Measurements from ENCODE around the gene RDH16.
"Not testable (repeated sequence)": the region's sequence is repeated elsewhere in the genome, so short reads cannot be mapped to it uniquely, and the experiment has no call there.

DNA sequence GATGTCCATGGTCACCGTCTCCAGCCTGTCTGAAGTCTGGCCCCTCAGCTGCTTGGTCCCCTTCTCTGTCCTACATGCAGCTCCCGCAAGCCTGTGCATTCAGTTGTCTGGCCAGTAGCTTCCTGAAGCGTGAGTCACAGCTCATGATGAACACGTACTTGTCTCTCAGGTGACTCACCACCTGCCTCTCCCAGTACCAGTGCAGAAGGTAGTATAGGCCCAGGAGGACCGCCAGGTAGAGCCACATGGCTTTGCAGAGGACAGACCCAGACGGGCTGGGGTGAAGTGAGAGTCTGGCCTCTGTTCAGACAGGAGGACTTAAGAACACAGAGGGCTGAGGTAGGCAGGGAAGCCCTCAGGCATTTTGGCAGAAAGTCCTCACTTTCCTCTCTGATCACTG lies 28.3 kb upstream of the RDH16 start:
- TF ChIP-seq, protein P1, sequence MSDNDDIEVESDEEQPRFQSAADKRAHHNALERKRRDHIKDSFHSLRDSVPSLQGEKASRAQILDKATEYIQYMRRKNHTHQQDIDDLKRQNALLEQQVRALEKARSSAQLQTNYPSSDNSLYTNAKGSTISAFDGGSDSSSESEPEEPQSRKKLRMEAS (IDR thresholded peaks at IDR 0.05), result not testable (repeated sequence)
- TF ChIP-seq, protein P2, sequence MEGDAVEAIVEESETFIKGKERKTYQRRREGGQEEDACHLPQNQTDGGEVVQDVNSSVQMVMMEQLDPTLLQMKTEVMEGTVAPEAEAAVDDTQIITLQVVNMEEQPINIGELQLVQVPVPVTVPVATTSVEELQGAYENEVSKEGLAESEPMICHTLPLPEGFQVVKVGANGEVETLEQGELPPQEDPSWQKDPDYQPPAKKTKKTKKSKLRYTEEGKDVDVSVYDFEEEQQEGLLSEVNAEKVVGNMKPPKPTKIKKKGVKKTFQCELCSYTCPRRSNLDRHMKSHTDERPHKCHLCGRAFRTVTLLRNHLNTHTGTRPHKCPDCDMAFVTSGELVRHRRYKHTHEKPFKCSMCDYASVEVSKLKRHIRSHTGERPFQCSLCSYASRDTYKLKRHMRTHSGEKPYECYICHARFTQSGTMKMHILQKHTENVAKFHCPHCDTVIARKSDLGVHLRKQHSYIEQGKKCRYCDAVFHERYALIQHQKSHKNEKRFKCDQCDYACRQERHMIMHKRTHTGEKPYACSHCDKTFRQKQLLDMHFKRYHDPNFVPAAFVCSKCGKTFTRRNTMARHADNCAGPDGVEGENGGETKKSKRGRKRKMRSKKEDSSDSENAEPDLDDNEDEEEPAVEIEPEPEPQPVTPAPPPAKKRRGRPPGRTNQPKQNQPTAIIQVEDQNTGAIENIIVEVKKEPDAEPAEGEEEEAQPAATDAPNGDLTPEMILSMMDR (IDR thresholded peaks at IDR 0.05; ENCODE audit: low read depth, low read length, missing input control), result not testable (repeated sequence)
- TF ChIP-seq, protein P3, sequence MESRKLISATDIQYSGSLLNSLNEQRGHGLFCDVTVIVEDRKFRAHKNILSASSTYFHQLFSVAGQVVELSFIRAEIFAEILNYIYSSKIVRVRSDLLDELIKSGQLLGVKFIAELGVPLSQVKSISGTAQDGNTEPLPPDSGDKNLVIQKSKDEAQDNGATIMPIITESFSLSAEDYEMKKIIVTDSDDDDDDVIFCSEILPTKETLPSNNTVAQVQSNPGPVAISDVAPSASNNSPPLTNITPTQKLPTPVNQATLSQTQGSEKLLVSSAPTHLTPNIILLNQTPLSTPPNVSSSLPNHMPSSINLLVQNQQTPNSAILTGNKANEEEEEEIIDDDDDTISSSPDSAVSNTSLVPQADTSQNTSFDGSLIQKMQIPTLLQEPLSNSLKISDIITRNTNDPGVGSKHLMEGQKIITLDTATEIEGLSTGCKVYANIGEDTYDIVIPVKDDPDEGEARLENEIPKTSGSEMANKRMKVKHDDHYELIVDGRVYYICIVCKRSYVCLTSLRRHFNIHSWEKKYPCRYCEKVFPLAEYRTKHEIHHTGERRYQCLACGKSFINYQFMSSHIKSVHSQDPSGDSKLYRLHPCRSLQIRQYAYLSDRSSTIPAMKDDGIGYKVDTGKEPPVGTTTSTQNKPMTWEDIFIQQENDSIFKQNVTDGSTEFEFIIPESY (IDR thresholded peaks at IDR 0.05), result not testable (repeated sequence)
- not testable (repeated sequence) for TF ChIP-seq YY1 (IDR thresholded peaks at IDR 0.05); RAD21 (IDR thresholded peaks at IDR 0.05); TAF1 (conservative IDR thresholded peaks at IDR 0.05); SP1 (IDR thresholded peaks at IDR 0.05); FOXA1 (IDR thresholded peaks at IDR 0.05)
- TF ChIP-seq, protein P4, sequence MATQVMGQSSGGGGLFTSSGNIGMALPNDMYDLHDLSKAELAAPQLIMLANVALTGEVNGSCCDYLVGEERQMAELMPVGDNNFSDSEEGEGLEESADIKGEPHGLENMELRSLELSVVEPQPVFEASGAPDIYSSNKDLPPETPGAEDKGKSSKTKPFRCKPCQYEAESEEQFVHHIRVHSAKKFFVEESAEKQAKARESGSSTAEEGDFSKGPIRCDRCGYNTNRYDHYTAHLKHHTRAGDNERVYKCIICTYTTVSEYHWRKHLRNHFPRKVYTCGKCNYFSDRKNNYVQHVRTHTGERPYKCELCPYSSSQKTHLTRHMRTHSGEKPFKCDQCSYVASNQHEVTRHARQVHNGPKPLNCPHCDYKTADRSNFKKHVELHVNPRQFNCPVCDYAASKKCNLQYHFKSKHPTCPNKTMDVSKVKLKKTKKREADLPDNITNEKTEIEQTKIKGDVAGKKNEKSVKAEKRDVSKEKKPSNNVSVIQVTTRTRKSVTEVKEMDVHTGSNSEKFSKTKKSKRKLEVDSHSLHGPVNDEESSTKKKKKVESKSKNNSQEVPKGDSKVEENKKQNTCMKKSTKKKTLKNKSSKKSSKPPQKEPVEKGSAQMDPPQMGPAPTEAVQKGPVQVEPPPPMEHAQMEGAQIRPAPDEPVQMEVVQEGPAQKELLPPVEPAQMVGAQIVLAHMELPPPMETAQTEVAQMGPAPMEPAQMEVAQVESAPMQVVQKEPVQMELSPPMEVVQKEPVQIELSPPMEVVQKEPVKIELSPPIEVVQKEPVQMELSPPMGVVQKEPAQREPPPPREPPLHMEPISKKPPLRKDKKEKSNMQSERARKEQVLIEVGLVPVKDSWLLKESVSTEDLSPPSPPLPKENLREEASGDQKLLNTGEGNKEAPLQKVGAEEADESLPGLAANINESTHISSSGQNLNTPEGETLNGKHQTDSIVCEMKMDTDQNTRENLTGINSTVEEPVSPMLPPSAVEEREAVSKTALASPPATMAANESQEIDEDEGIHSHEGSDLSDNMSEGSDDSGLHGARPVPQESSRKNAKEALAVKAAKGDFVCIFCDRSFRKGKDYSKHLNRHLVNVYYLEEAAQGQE (IDR thresholded peaks at IDR 0.05), result not testable (repeated sequence)
